ENCODE measurements around the gene SLC1A7. TPM values are rescaled to one million over a fixed set of nuclear protein-coding genes. Genes with fewer than 3 reads are reported as not detected.

The SLC1A7 gene
- total RNA-seq, 6 experiments from 2014 or later, result 0.09 TPM; not detected in 5

- Mint-ChIP-seq H3K36me3 (ENCODE audit: low read depth) (no peaks in the 10 kb centered on the region), H3K27ac (no peak overlapping the region), H3K4me3 (no peak overlapping the region), H3K27me3 (ENCODE audit: insufficient read depth) (peaks cover 8% of the 10 kb centered on the region), H3K4me1 (ENCODE audit: low read depth) (peaks cover 8% of the 10 kb centered on the region), H3K9me3 (no peaks in the 10 kb centered on the region)
- TF ChIP-seq, protein P1, sequence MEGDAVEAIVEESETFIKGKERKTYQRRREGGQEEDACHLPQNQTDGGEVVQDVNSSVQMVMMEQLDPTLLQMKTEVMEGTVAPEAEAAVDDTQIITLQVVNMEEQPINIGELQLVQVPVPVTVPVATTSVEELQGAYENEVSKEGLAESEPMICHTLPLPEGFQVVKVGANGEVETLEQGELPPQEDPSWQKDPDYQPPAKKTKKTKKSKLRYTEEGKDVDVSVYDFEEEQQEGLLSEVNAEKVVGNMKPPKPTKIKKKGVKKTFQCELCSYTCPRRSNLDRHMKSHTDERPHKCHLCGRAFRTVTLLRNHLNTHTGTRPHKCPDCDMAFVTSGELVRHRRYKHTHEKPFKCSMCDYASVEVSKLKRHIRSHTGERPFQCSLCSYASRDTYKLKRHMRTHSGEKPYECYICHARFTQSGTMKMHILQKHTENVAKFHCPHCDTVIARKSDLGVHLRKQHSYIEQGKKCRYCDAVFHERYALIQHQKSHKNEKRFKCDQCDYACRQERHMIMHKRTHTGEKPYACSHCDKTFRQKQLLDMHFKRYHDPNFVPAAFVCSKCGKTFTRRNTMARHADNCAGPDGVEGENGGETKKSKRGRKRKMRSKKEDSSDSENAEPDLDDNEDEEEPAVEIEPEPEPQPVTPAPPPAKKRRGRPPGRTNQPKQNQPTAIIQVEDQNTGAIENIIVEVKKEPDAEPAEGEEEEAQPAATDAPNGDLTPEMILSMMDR (IDR thresholded peaks at IDR 0.05), result no peak
- no peak for DNase-seq
These were observed 24.5 kb upstream of the SLC1A7 start for GRCh38 chr1:53166912-53167311.

DNA sequence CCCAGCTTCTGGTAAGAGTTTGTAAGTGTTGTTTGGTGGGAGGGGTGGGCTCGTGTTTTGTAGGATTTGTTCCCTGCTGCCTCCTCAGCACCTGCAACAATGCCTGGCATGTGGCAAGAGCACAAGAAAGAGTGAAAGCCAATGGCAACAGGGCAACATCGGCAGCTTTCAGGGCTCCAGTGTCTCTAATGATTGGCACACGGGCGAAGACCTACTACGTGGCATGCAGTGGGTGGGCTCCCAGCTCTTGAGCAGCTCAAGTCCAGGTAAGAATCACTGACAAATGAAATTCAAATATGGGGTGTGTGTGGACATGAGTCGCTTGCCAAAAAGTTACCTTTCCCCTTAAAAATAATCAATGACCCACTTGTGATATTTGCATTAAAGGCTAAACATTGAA, 23.9 kb upstream of the SLC1A7 start:
- peaks cover 8% of the 10 kb centered on the region for H3K27me3 Mint-ChIP-seq (ENCODE audit: insufficient read depth)
- H3K4me1 Mint-ChIP-seq (ENCODE audit: low read depth), result peaks cover 5% of the 10 kb centered on the region; the same call in 1 of the 2 replicates
- no peak overlapping the region for H3K27ac Mint-ChIP-seq
- H3K36me3 Mint-ChIP-seq (ENCODE audit: low read depth), result no peaks in the 10 kb centered on the region
- no peak for DNase-seq
- no peak overlapping the region for H3K4me3 Mint-ChIP-seq
- TF ChIP-seq, protein P1 (IDR thresholded peaks at IDR 0.05), result no peak
- H3K9me3 Mint-ChIP-seq, result no peaks in the 10 kb centered on the region

DNA sequence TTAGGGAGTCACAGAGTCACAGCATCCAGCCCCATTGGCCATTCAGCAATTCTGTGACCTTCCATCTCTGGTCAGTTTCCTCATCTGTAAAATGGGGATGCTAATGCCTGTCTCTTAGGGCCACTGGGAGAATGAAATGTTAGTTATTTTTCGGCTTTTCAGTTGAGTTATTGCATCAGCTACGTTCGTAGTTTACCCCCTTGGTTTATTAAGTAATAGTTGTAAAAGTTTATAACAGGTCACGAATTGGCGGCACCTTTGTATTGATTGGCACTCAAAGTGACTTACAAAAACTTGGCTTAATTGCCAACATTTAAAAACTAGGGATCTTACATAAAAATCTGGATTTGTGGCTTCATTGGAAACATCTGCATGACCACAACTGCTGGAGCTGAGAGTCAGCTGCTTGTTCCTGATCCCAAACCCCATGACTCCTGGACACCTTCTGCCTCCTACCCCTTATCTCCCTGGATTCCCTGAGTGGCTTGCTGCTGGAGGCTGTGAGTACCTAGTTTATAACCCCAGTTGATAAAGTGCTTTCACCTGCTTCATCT, 23.0 kb upstream of the SLC1A7 start:
- no peak for DNase-seq
- H3K9me3 Mint-ChIP-seq, result no peaks in the 10 kb centered on the region
- TF ChIP-seq, protein P1 (IDR thresholded peaks at IDR 0.05), result no peak

GRCh38 chr1:53163291-53163768, 20.9 kb upstream of the SLC1A7 start:
- H3K27ac Mint-ChIP-seq, result no peak overlapping the region
- H3K27me3 Mint-ChIP-seq (ENCODE audit: insufficient read depth), result peaks cover 8% of the 10 kb centered on the region
- DNase-seq, result no peak
- no peaks in the 10 kb centered on the region for H3K36me3 Mint-ChIP-seq (ENCODE audit: low read depth)
- H3K4me3 Mint-ChIP-seq, result no peak overlapping the region
- H3K9me3 Mint-ChIP-seq, result no peaks in the 10 kb centered on the region
- TF ChIP-seq, protein P1 (IDR thresholded peaks at IDR 0.05), result no peak
- peaks cover 5% of the 10 kb centered on the region; the same call in 1 of the 2 replicates for H3K4me1 Mint-ChIP-seq (ENCODE audit: low read depth)

More for the DNA sequence above, 23.0 kb upstream of the SLC1A7 start:
- Mint-ChIP-seq H3K27ac (no peak overlapping the region), H3K36me3 (ENCODE audit: low read depth) (no peaks in the 10 kb centered on the region), H3K4me3 (no peak overlapping the region), H3K27me3 (ENCODE audit: insufficient read depth) (peaks cover 8% of the 10 kb centered on the region), H3K4me1 (ENCODE audit: low read depth) (peaks cover 5% of the 10 kb centered on the region; the same call in 1 of the 2 replicates)

DNA sequence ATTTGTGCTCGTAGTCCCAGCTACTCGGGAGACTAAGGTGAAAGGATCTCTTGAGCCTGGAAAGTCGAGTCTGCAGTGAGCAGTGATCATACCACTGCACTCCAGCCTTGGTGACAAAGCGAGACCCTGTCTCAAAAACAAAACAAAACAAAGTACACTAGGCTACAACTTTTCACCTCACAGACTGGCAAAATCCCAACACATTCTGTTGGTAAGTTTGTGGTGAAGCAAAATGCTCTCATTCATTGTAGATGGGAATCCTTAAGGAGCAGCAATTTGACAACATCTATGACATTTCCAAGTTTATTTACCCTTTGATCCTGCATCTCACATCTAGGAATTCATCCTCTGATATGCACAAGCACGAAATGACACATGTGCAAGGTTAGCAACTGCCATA, 20.2 kb upstream of the SLC1A7 start:
- Mint-ChIP-seq H3K4me1 (ENCODE audit: low read depth) (peaks cover 5% of the 10 kb centered on the region; the same call in 1 of the 2 replicates), H3K4me3 (no peak overlapping the region), H3K27me3 (ENCODE audit: insufficient read depth) (peaks cover 7% of the 10 kb centered on the region), H3K36me3 (ENCODE audit: low read depth) (no peaks in the 10 kb centered on the region), H3K27ac (no peak overlapping the region), H3K9me3 (no peaks in the 10 kb centered on the region)
- TF ChIP-seq, protein P1 (IDR thresholded peaks at IDR 0.05), result no peak
- no peak for DNase-seq
